Suprapubic skin (tissue), 4 donors: ENCODE measurements around the gene ME2.

ENCODE experiments used
- CTCF ChIP-seq, 2 donors: fragments of 200-600 bp in 1 of 2; fragments of 450-650 bp in 1 of 2; sonication (generic) in 1 of 2; IDR thresholded peaks; one replicate each; pipeline ENCODE4 v1.5.1; 2016 to 2019; ENCODE audit warnings: antibody characterized with exemption in 2 of 2, mild to moderate bottlenecking in 1 of 2, moderate library complexity in 1 of 2
- POLR2A ChIP-seq, 2 donors: fragments of 450-650 bp; IDR thresholded peaks; one replicate each; pipeline ENCODE4 v1.6.1; 2017; ENCODE audit warnings: antibody characterized with exemption in 2 of 2, mild to moderate bottlenecking in 2 of 2, moderate library complexity in 2 of 2
- POLR2AphosphoS5 ChIP-seq, 3 donors: sonication (generic); formaldehyde crosslinking; IDR thresholded peaks; one replicate each; pipeline ENCODE4 v1.6.1; 2017; ENCODE audit warnings: antibody characterized with exemption in 3 of 3

- TF ChIP-seq CTCF (IDR thresholded peaks at IDR 0.05), result no peak
- TF ChIP-seq POLR2A (IDR thresholded peaks at IDR 0.05), result no peak
- no peak for TF ChIP-seq POLR2AphosphoS5 (IDR thresholded peaks at IDR 0.05)
These were observed 39.2 kb downstream of the ME2 start for GRCh38 chr18:50918153-50918552.
